HEK293 (cell line): ENCODE results near the gene ARHGAP8.
"Not testable (repeated sequence)": the region's sequence is repeated elsewhere in the genome, so short reads cannot be mapped to it uniquely, and the experiment has no call there.

Experiments used
- CTCF ChIA-PET: fragments of 350-600 bp; formaldehyde crosslinking; extraction: SDS; loops from one replicate; lab custom pipeline; 2021; ENCODE audit warnings: antibody characterized with exemption; lab: Yijun Ruan, JAX
- POLR2A ChIA-PET: fragments of 300-600 bp; formaldehyde crosslinking; extraction: SDS; loops from one replicate; lab custom pipeline; 2020; ENCODE audit warnings: antibody characterized with exemption, inconsistent platforms; lab: Yijun Ruan, JAX
- H3K27ac ChIP-seq: fragments of 200-500 bp; sonication (Bioruptor generic); 2 replicates; pipeline ENCODE4 v1.5.1; 2014; ENCODE audit warnings: low read depth, low read length, control low read depth, inconsistent platforms; ENCODE audit errors: extremely low read depth
- H3K36me3 ChIP-seq, 2 experiments: fragments of 200-500 bp in 1 of 2; sonication (Bioruptor generic) in 1 of 2; 1 replicate in 1 of 2; 2 replicates in 1 of 2; pipeline ENCODE4 v1.5.1; 2014 to 2017; ENCODE audit warnings: inconsistent platforms in 2 of 2, low read length in 2 of 2; ENCODE audit not compliant: control insufficient read depth in 2 of 2, insufficient read depth in 1 of 2
- H3K4me1 ChIP-seq: fragments of 200-500 bp; sonication (Bioruptor generic); 2 replicates; pipeline ENCODE4 v1.5.1; 2014; ENCODE audit warnings: mild to moderate bottlenecking, low read length, inconsistent platforms; ENCODE audit not compliant: control insufficient read depth, insufficient read depth
- H3K4me3 ChIP-seq: 2 replicates; pipeline ENCODE4 v1.5.1; 2011; ENCODE audit warnings: low read depth, mild to moderate bottlenecking, control low read depth, low read length, moderate library complexity
- H3K9me3 ChIP-seq: fragments of 200-500 bp; sonication (Bioruptor generic); 2 replicates; pipeline ENCODE4 v1.5.1; 2014; ENCODE audit warnings: low read depth, low read length, inconsistent platforms; ENCODE audit not compliant: control insufficient read depth, insufficient read depth
- GLIS1 ChIP-seq: fragments of 450-650 bp; formaldehyde crosslinking; IDR thresholded peaks from 2 replicates; pipeline ENCODE4 v1.5.1; 2016; ENCODE audit warnings: missing biosample characterization, missing genetic modification characterization
- KLF16 ChIP-seq: fragments of 450-650 bp; formaldehyde crosslinking; IDR thresholded peaks from 2 replicates; pipeline ENCODE4 v1.5.1; 2017; ENCODE audit warnings: missing biosample characterization, missing genetic modification characterization
- REST ChIP-seq: fragments of 450-650 bp; formaldehyde crosslinking; IDR thresholded peaks from 2 replicates; pipeline ENCODE4 v1.5.1; 2016; ENCODE audit warnings: missing biosample characterization, missing genetic modification characterization
- SP7 ChIP-seq: fragments of 450-650 bp; formaldehyde crosslinking; IDR thresholded peaks from 2 replicates; pipeline ENCODE4 v1.5.1; 2016; ENCODE audit warnings: missing biosample characterization, missing genetic modification characterization
- WT1 ChIP-seq: fragments of 450-650 bp; formaldehyde crosslinking; IDR thresholded peaks from 2 replicates; pipeline ENCODE4 v1.5.1; 2016; ENCODE audit warnings: missing biosample characterization, missing genetic modification characterization
- ZEB2 ChIP-seq: fragments of 450-650 bp; formaldehyde crosslinking; IDR thresholded peaks from 2 replicates; pipeline ENCODE4 v1.5.1; 2016; ENCODE audit warnings: missing biosample characterization, missing genetic modification characterization
- ZFP41 ChIP-seq: fragments of 450-650 bp; formaldehyde crosslinking; IDR thresholded peaks from 2 replicates; pipeline ENCODE4 v1.5.1; 2016; ENCODE audit warnings: missing biosample characterization, missing genetic modification characterization, borderline replicate concordance
- ZNF121 ChIP-seq: fragments of 450-650 bp; formaldehyde crosslinking; IDR thresholded peaks from 2 replicates; pipeline ENCODE4 v1.5.1; 2016; ENCODE audit warnings: missing biosample characterization, missing genetic modification characterization
- ZNF169 ChIP-seq: fragments of 450-650 bp; formaldehyde crosslinking; IDR thresholded peaks from 2 replicates; pipeline ENCODE4 v1.5.1; 2016; ENCODE audit warnings: missing biosample characterization, missing genetic modification characterization
- ZNF175 ChIP-seq: fragments of 450-650 bp; formaldehyde crosslinking; IDR thresholded peaks from 2 replicates; pipeline ENCODE4 v1.5.1; 2016; ENCODE audit warnings: missing biosample characterization, missing genetic modification characterization
- ZNF354C ChIP-seq: fragments of 450-650 bp; formaldehyde crosslinking; IDR thresholded peaks from 2 replicates; pipeline ENCODE4 v1.5.1; 2016; ENCODE audit warnings: missing biosample characterization, missing genetic modification characterization, low read depth, borderline replicate concordance
- ZNF398 ChIP-seq: fragments of 450-650 bp; formaldehyde crosslinking; IDR thresholded peaks from 2 replicates; pipeline ENCODE4 v1.5.1; 2017; ENCODE audit warnings: missing biosample characterization, missing genetic modification characterization
- ZNF423 ChIP-seq: fragments of 450-650 bp; formaldehyde crosslinking; IDR thresholded peaks from 2 replicates; pipeline ENCODE4 v1.5.1; 2016; ENCODE audit warnings: missing biosample characterization, missing genetic modification characterization
- ZNF514 ChIP-seq: fragments of 450-650 bp; formaldehyde crosslinking; IDR thresholded peaks from 2 replicates; pipeline ENCODE4 v1.5.1; 2016; ENCODE audit warnings: missing biosample characterization, missing genetic modification characterization
- ZNF560 ChIP-seq: fragments of 450-650 bp; formaldehyde crosslinking; IDR thresholded peaks from 2 replicates; pipeline ENCODE4 v1.5.1; 2017; ENCODE audit warnings: missing biosample characterization, missing genetic modification characterization, borderline replicate concordance
- ZNF707 ChIP-seq: fragments of 450-650 bp; formaldehyde crosslinking; IDR thresholded peaks from 2 replicates; pipeline ENCODE4 v1.5.1; 2016; ENCODE audit warnings: missing biosample characterization, missing genetic modification characterization
- ZNF792 ChIP-seq: fragments of 450-650 bp; formaldehyde crosslinking; IDR thresholded peaks from 2 replicates; pipeline ENCODE4 v1.5.1; 2016; ENCODE audit warnings: missing biosample characterization, missing genetic modification characterization
- ZSCAN23 ChIP-seq: fragments of 450-650 bp; formaldehyde crosslinking; IDR thresholded peaks from 2 replicates; pipeline ENCODE4 v1.5.1; 2016; ENCODE audit warnings: missing biosample characterization, missing genetic modification characterization
- TF ChIP-seq, protein P1 (sequence below): fragments of 450-650 bp; formaldehyde crosslinking; optimal IDR thresholded peaks from 2 replicates; pipeline ENCODE3; 2016; ENCODE audit warnings: missing biosample characterization, mild to moderate bottlenecking, missing genetic modification characterization

Gene ARHGAP8

GRCh38 chr22:44850946-44851345, 98.6 kb downstream of the ARHGAP8 start:
- no peak for TF ChIP-seq ZNF560 (tag by site-specific recombination)
- no peak for TF ChIP-seq GLIS1
- no peak for TF ChIP-seq ZFP41 (tag by site-specific recombination)
- TF ChIP-seq, protein P1, sequence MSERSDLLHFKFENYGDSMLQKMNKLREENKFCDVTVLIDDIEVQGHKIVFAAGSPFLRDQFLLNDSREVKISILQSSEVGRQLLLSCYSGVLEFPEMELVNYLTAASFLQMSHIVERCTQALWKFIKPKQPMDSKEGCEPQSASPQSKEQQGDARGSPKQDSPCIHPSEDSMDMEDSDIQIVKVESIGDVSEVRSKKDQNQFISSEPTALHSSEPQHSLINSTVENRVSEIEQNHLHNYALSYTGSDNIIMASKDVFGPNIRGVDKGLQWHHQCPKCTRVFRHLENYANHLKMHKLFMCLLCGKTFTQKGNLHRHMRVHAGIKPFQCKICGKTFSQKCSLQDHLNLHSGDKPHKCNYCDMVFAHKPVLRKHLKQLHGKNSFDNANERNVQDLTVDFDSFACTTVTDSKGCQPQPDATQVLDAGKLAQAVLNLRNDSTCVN (tag by site-specific recombination): no peak
- no peak for TF ChIP-seq ZNF354C (tag by site-specific recombination)
- no peak for TF ChIP-seq ZNF175 (tag by site-specific recombination)
- no peak for TF ChIP-seq ZEB2 (tag by site-specific recombination)
- TF ChIP-seq ZNF169 (tag by site-specific recombination): no peak
- no peak for TF ChIP-seq ZNF423 (tag by site-specific recombination)
- no peak for TF ChIP-seq ZSCAN23
- no peak for TF ChIP-seq KLF16
- no peak for TF ChIP-seq ZNF514 (tag by site-specific recombination)
- TF ChIP-seq ZNF121 (tag by site-specific recombination): no peak
- no peak for TF ChIP-seq SP7 (tag by site-specific recombination)
- TF ChIP-seq ZNF707 (tag by site-specific recombination): no peak
- no peak for TF ChIP-seq WT1 (tag by site-specific recombination)
- no peak for TF ChIP-seq REST
- no peak for TF ChIP-seq ZNF398 (tag by site-specific recombination)
- no peak for TF ChIP-seq ZNF792 (tag by site-specific recombination)
- Histone ChIP-seq H3K36me3 (peaks cover 0 to 11% of the 10 kb centered on the region in 2 experiments; a peak in 2 of 3 replicates), H3K9me3 (no peaks in the 10 kb centered on the region), H3K27ac (no peak overlapping the region), H3K4me3 (no peak overlapping the region), H3K4me1 (no peaks in the 10 kb centered on the region)
- POLR2A ChIA-PET: no interaction called here
- CTCF ChIA-PET: interaction anchor here (0.6 kb wide), 1 partner anchor 21 kb away, joined by 3 read pairs; no protein-coding TSS in a partner anchor

GRCh38 chr22:44854641-44855040, 102.3 kb downstream of the ARHGAP8 start:
- H3K9me3 ChIP-seq, H3K4me3 ChIP-seq, CTCF ChIA-PET, H3K36me3 ChIP-seq, H3K4me1 ChIP-seq, POLR2A ChIA-PET, H3K27ac ChIP-seq: not testable (repeated sequence)
